Thoracic aorta endothelial cell (primary cell): ENCODE results near the gene SLC25A51. TPM values are rescaled to one million over a fixed set of nuclear protein-coding genes. Genes with fewer than 3 reads are reported as not detected.

Experiments used
- small RNA-seq: library from RNA; depleted of rRNA; stranded (forward); fragments of <200 nt; gene quantifications from one replicate; pipeline ENCODE3, GENCODE V24; 2012
- total RNA-seq: library from RNA; depleted of rRNA; stranded (reverse); fragments of >200 nt; gene quantifications from 2 replicates; pipeline ENCODE4 v1.2.3, GENCODE V29; 2012

The SLC25A51 gene
- 63.7 and 75.8 TPM in 2 replicates for total RNA-seq

GRCh38 chr9:37903647-37904444, at the start of gene SLC25A51:
SLC25A51 (minus strand) TSS chr9:37904127; CDS start chr9:37888550, 15,577 bp downstream.

Small RNAs within 50 kb of the gene (small RNA-seq; reads per million reads assigned to genes)
- not detected for gene RNU7-124P

Other genes with a start within 250 kb of the SLC25A51 start
- gene TRMT10B, start 150.3 kb downstream of the SLC25A51 start, total RNA-seq, result 3.1 and 3.4 TPM in 2 replicates
- gene EXOSC3, start 119.1 kb downstream of the SLC25A51 start, total RNA-seq, result 31.6 and 31.7 TPM in 2 replicates
- gene DCAF10, start 103.3 kb downstream of the SLC25A51 start, total RNA-seq, result 29.7 and 31.2 TPM in 2 replicates
- gene SHB, start 165.1 kb upstream of the SLC25A51 start, total RNA-seq, result 18.5 and 22.2 TPM in 2 replicates